Measurements from ENCODE around the gene PPM1H. TPM values are rescaled to one million over a fixed set of nuclear protein-coding genes. Genes with fewer than 3 reads are reported as not detected.

PPM1H gene
- total RNA-seq, 1 donor: 1.3 TPM

DNA sequence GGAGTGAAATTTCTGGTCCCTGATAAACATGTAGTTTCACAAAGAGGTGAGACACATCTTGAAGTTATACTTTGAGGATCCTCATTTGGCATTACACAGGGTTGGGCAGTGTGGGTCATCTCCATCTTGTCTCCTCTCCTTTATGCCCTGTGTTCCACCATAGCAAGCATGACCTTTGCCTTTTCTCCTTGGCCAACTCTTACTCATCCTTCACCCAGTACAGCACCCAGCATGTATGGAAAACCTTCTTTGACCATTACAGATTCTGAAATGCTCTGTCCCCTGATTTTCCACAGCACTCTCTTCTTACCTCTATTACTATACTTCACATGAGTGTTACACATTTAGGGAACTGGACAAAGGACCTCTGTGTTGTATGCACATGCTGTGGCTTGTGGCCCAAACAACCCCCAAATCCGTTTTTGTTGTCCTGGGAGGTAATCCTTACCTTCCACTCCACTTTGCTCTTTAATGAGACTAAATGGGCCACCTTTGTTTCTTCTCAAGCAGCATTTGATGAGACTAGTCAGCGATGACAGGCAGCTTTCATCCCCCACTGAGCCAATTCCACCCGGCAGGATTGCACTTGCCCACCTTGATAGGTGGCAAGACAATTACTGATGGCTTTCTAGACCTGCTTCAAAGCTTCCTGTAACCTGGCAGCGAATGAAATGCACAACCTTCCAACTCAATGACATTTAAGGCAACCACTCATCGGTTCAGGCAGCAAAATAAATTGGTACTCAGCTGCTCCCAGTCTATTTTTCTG, 304.8 kb downstream of the PPM1H start:
- Histone ChIP-seq H3K4me1 (ENCODE audit: insufficient read depth, low read length) (peaks cover 25% of the 10 kb centered on the region), H3K9me3 (ENCODE audit: low read depth, low read length) (no peaks in the 10 kb centered on the region), H3K27me3 (ENCODE audit: insufficient read depth, low read length) (peaks cover 55% of the 10 kb centered on the region), H3K4me3 (ENCODE audit: low read length) (no peak overlapping the region)

DNA sequence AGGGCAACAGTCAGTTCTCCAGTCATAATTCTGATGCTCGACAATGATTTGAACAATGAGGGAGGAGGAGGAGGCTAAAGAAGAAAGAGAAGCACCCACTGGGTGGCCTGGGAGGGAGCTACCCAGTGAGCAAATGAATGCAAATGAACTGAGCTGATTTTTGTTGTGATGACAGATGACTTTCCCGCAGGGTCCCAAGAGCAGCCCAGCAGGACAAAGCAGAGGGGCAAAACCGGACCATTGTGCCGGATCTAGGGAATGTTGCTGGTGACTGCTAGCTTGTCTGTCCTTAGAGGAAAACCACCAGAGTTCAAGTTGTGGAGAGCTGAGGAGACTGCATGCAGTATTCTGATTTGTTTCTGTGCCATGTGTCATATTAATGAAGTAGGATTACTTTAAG, 305.5 kb downstream of the PPM1H start:
- peaks cover 28% of the 10 kb centered on the region for H3K4me1 ChIP-seq (ENCODE audit: insufficient read depth, low read length)
- H3K9me3 ChIP-seq (ENCODE audit: low read depth, low read length): no peaks in the 10 kb centered on the region
- no peak overlapping the region for H3K4me3 ChIP-seq (ENCODE audit: low read length)
- H3K27me3 ChIP-seq (ENCODE audit: insufficient read depth, low read length): peaks cover 55% of the 10 kb centered on the region

DNA sequence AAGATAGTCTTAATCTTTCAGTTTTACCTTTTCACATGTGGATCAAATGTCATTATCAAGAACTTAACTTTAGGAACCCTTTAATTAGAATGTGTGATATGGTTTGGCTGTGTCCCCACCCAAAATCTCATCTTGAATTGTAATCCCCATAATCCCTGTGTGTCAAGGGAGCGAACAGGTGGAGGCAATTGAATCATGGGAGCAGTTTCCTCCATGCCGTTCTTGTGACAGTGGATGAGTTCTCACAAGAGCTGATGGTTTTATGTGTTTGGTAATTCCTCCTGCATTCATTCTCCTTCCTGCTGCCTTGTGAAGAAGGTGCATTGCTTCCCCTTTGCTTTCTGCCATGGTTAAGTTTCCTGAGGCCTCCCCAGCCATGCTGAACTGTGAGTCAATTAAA, 307.8 kb downstream of the PPM1H start:
- H3K4me3 ChIP-seq (ENCODE audit: low read length): no peak overlapping the region
- H3K4me1 ChIP-seq (ENCODE audit: insufficient read depth, low read length): peaks cover 25% of the 10 kb centered on the region
- peaks cover 36% of the 10 kb centered on the region for H3K27me3 ChIP-seq (ENCODE audit: insufficient read depth, low read length)
- no peaks in the 10 kb centered on the region for H3K9me3 ChIP-seq (ENCODE audit: low read depth, low read length)

DNA sequence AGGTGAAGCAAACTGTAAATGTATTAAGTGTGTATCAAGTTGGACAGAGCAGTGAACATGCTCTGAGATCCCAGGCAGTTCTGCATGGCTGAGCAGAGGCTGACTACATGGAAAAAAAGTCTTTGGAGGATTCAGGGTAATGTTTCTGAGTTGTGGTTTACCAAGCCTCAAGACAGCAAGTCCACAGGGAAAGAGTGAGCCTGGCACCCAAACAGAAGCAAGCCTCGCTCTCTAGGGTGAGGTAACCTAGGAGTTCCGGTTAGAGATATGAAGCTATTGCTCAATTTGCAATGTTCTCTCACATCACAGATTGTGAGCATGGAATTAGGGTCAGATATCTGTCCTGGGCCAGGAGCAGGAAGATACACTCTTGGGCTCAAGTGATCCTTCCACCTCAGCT, 309.7 kb downstream of the PPM1H start:
- Histone ChIP-seq H3K27me3 (ENCODE audit: insufficient read depth, low read length) (peaks cover 16% of the 10 kb centered on the region), H3K4me1 (ENCODE audit: insufficient read depth, low read length) (peaks cover 16% of the 10 kb centered on the region), H3K9me3 (ENCODE audit: low read depth, low read length) (no peaks in the 10 kb centered on the region), H3K4me3 (ENCODE audit: low read length) (no peak overlapping the region)

DNA sequence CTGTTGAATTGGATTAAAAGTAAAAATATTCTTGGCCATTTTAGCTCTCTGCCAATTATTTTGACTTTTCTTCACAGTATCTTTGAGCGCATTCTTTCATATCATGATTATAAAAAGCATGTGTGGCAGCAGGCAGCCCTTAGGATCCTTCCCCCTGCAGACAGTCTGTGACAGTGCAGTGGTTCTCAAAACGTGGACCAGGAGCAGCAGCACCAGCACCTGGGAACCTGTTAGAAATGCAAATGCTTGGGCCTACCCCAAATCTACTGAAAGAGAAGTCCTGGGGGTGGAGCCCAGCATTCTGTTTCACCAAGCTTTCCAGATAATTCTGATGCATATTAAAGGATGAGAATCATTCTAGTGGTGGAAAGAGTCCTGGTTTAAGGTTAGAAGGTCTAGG, 312.8 kb downstream of the PPM1H start:
- Histone ChIP-seq H3K4me3 (ENCODE audit: low read length) (no peak overlapping the region), H3K27me3 (ENCODE audit: insufficient read depth, low read length) (no peaks in the 10 kb centered on the region), H3K9me3 (ENCODE audit: low read depth, low read length) (no peaks in the 10 kb centered on the region), H3K4me1 (ENCODE audit: insufficient read depth, low read length) (peaks cover 16% of the 10 kb centered on the region)

DNA sequence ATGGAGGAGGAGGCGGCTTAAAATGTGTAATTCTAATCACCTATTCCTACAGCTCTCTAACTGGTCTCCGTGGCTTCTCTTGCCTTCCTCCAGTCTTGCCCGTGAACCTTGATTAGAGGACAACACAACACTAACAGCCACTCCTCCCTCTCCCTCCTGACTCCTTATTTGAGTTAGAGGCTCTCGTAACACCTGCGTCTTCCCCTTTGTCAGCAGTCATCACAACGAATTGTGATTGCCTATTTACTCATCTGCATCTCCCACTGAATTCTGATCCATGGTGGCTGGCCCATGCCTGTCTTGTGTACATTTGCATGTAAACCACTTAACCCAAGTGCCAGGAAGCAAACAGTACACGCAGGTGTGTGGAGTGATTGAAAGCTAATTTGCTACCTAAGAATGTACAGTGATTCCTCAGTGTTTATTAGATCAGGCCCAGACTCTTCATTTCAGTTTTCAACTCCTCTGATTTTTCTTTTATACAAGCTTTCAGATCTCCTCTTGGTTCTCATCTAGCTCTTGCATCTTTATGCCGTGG, 313.8 kb downstream of the PPM1H start:
- Histone ChIP-seq H3K27me3 (ENCODE audit: insufficient read depth, low read length) (no peaks in the 10 kb centered on the region), H3K4me3 (ENCODE audit: low read length) (no peak overlapping the region), H3K9me3 (ENCODE audit: low read depth, low read length) (no peaks in the 10 kb centered on the region), H3K4me1 (ENCODE audit: insufficient read depth, low read length) (peaks cover 16% of the 10 kb centered on the region)

DNA sequence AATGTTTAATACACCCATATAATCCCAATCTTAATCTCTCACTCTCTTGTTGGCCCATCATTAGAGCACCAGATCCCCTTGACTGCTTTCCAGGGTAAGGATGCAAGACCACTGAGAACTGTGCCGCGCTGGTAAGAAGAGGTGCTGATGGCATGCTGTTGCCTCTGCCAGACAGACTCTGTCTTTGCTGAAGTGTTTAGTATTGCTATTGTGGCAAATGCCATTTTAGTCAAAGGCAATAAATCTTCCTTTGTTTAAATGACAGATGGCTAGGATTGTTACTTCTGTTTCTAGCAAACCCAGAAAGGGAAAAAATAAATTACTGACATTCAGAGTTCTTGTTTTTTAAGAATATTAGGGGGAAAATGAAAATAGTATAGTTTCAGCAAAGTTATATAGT, 316.0 kb downstream of the PPM1H start:
- Histone ChIP-seq H3K4me3 (ENCODE audit: low read length) (no peak overlapping the region), H3K9me3 (ENCODE audit: low read depth, low read length) (no peaks in the 10 kb centered on the region), H3K27me3 (ENCODE audit: insufficient read depth, low read length) (no peaks in the 10 kb centered on the region), H3K4me1 (ENCODE audit: insufficient read depth, low read length) (no peaks in the 10 kb centered on the region)

DNA sequence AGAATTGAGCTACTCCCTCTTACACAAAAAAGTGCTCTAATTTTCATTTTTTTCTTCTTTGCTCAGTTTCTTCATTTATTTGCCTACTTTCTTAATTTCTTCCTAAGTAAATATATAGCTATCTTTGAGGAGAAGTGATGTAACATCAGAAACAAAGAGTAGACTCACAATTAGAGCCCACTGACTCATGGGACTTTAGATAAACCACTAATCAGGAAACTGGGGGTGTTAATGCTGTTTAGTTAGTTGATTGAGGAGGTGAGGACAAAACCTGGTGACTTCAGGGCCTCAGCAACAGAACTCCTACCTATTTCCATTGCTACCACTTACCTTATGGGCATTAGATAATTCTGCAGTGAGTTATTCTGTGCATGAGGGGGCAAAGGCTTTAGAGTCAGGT, 316.6 kb downstream of the PPM1H start:
- no peaks in the 10 kb centered on the region for H3K9me3 ChIP-seq (ENCODE audit: low read depth, low read length)
- H3K4me3 ChIP-seq (ENCODE audit: low read length): no peak overlapping the region
- H3K4me1 ChIP-seq (ENCODE audit: insufficient read depth, low read length): no peaks in the 10 kb centered on the region
- no peaks in the 10 kb centered on the region for H3K27me3 ChIP-seq (ENCODE audit: insufficient read depth, low read length)

DNA sequence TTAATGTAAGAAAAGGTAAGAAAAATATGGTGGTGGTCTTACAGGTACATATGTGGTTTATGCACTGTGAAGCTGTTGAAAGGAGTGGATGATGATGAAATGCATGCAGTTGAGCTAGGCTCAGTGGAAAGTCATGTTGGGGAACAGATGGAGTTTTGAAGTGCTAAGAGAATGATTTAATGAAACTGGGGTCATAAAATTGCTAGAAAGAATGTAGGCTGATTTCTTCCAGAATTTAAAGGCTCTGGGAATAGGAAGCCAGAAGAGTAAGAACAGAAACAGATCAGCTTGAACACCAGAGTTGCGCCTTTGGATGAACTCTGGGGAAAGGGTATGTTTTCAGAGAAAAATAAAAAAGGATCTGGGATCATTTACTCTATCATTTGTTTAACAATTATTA, 321.9 kb downstream of the PPM1H start:
- H3K27me3 ChIP-seq (ENCODE audit: insufficient read depth, low read length): no peaks in the 10 kb centered on the region
- H3K9me3 ChIP-seq (ENCODE audit: low read depth, low read length): no peaks in the 10 kb centered on the region

DNA sequence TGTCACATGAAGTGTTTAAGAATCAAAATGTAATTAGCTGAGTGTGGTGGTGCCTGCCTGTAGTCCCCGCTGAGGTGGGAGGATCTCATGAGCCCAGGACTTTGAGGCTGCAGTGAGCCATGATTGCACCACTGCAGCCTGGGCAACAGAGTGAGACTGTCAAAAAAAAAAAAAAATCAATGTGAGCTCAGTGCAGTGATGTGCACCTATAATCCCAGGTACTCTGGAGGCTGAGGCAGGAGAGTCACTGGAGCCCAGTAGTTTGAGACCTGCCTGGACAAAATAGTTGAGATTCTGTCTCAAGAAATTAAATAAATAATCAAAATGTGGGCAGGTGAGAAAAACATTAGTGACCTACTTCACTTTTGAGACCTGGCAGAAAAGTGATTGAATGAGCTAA, 328.3 kb downstream of the PPM1H start:
- H3K9me3 ChIP-seq (ENCODE audit: low read depth, low read length): no peaks in the 10 kb centered on the region

More for the DNA sequence above, 321.9 kb downstream of the PPM1H start:
- Histone ChIP-seq H3K4me3 (ENCODE audit: low read length) (no peak overlapping the region), H3K4me1 (ENCODE audit: insufficient read depth, low read length) (no peaks in the 10 kb centered on the region)

DNA sequence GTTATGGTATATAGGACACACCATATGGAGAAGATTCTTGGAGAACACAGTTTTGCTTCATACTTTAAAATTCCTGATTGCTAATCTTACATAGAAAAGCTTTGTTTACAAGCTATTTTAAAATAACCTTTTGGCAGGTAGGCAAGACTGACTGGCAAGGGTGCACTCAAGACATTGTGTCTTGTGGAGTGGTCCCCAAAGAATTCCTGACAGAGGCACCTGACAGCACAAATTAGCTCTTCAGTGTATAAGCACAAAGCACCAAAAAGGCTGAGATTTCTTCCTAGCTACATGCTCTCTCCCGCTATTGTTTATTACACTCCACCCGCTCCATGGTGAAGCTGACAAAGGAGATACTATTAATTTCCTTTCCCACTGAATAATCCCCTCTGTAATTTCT, 329.0 kb downstream of the PPM1H start:
- Histone ChIP-seq H3K4me3 (ENCODE audit: low read length) (no peak overlapping the region), H3K4me1 (ENCODE audit: insufficient read depth, low read length) (peaks cover 16% of the 10 kb centered on the region), H3K9me3 (ENCODE audit: low read depth, low read length) (no peaks in the 10 kb centered on the region), H3K27me3 (ENCODE audit: insufficient read depth, low read length) (no peaks in the 10 kb centered on the region)

More for the DNA sequence above, 328.3 kb downstream of the PPM1H start:
- Histone ChIP-seq H3K4me1 (ENCODE audit: insufficient read depth, low read length) (peaks cover 15% of the 10 kb centered on the region), H3K27me3 (ENCODE audit: insufficient read depth, low read length) (no peaks in the 10 kb centered on the region), H3K4me3 (ENCODE audit: low read length) (no peak overlapping the region)

DNA sequence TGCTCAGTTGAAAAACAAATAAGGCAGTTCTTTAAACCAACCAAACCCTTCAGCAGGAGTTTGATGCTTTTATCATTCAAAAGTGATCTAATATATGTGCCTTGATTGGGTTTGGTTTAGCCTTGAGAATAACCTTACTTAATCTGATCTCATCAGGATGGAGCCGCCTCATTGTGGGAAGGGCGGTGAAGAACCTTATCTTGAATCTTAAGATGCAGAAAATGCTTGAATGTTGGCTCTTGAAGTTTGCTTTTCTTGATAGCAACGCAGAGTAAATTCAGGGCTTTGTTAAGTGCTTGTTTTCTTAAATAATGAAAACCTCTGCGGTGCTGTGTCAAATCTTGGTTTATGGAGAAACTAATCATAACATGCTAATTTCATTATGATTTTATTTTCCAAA, 330.1 kb downstream of the PPM1H start:
- H3K9me3 ChIP-seq (ENCODE audit: low read depth, low read length): no peaks in the 10 kb centered on the region
- H3K4me3 ChIP-seq (ENCODE audit: low read length): no peak overlapping the region
- H3K4me1 ChIP-seq (ENCODE audit: insufficient read depth, low read length): peaks cover 16% of the 10 kb centered on the region
- H3K27me3 ChIP-seq (ENCODE audit: insufficient read depth, low read length): no peaks in the 10 kb centered on the region

DNA sequence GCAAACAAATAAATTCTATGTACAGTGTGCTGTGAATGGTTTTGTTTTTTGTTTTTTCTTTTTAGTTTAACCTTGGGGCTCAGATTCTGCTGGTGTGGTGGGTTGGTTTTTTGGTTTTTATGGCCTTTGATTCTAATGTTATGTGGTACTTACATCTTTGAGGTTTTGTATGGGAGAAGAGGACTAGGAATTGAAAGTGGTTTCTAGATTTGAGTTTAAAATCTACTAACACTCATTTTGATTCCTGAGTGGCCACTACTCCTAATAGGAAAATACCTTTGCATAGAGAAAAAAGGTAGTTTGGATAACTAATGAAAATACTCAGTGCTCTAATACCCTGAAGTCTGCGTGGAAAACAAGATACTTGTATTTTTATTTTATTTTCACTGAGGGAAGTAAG, 330.6 kb downstream of the PPM1H start:
- H3K4me3 ChIP-seq (ENCODE audit: low read length): peak overlapping the region; percentile 72
- no peaks in the 10 kb centered on the region for H3K9me3 ChIP-seq (ENCODE audit: low read depth, low read length)
- peaks cover 16% of the 10 kb centered on the region for H3K4me1 ChIP-seq (ENCODE audit: insufficient read depth, low read length)
- no peaks in the 10 kb centered on the region for H3K27me3 ChIP-seq (ENCODE audit: insufficient read depth, low read length)

DNA sequence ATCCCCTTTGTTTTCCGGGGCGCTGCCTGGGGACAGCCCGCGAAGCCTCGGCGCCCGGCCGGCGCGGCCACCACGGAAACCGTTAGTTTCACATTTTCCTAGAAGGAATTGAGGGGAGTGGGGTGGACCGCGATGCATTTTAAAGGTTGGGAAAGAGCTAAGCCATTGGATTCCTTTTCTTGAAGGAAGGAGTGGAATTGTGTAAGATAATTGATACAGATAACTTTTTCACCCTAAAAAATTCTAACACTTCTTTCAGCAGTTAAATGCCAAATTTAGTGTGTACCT, 331.2 kb downstream of the PPM1H start:
- H3K9me3 ChIP-seq (ENCODE audit: low read depth, low read length): no peaks in the 10 kb centered on the region
- H3K27me3 ChIP-seq (ENCODE audit: insufficient read depth, low read length): no peaks in the 10 kb centered on the region
- peaks cover 16% of the 10 kb centered on the region for H3K4me1 ChIP-seq (ENCODE audit: insufficient read depth, low read length)
- H3K4me3 ChIP-seq (ENCODE audit: low read length): peak overlapping the region; percentile 72

DNA sequence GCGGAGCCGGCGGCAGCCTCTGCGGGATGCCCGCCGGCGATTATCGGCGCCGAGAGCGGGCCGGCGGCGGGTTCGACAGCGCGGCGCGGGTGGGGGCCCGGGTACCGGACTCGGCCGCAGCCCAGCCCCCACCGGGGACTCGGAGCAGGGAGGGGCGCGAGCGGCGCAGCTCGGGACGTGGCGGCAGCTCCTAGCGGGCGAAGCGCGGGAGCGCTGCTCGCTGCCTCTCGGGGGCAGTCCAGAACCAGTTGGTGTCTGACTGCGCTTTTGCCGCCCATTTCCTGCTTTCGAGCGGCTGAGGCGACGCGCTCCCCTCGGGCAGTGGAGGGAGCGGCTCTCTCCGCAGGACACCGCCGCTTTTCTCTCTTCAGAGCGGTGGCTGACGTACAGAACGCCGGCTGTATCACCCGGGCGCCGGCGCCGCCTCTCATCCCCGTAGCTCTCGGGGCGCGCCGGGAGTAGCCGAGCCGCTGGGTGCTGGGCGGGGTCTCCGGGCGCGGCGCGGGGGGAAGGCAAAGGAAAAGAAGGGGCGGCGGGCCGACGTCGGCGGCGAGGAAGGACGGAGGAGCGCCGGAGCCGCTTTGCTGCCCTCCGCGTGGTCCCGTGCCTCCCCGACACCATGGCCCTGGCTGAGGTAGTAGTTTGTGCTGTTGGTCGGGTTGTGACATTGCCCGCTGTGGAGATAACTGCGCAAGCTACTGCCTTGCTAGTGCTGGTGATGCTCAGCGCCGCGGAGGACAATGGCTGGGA, 331.7 kb downstream of the PPM1H start:
- Histone ChIP-seq H3K27me3 (ENCODE audit: insufficient read depth, low read length) (no peaks in the 10 kb centered on the region), H3K9me3 (ENCODE audit: low read depth, low read length) (no peaks in the 10 kb centered on the region), H3K4me1 (ENCODE audit: insufficient read depth, low read length) (peaks cover 16% of the 10 kb centered on the region), H3K4me3 (ENCODE audit: low read length) (peak overlapping the region; percentile 72)

All from mononuclear cell (primary cell).